Uterine smooth muscle cell (primary cell): ENCODE results near the gene ACAA1. TPM values are rescaled to one million over a fixed set of nuclear protein-coding genes. Genes with fewer than 3 reads are reported as not detected.

ENCODE experiments used
- total RNA-seq: library from RNA; depleted of rRNA; stranded (reverse); fragments of >200 nt; gene quantifications from 2 replicates; pipeline ENCODE4 v1.2.3, GENCODE V29; 2014

Gene ACAA1, protein sequence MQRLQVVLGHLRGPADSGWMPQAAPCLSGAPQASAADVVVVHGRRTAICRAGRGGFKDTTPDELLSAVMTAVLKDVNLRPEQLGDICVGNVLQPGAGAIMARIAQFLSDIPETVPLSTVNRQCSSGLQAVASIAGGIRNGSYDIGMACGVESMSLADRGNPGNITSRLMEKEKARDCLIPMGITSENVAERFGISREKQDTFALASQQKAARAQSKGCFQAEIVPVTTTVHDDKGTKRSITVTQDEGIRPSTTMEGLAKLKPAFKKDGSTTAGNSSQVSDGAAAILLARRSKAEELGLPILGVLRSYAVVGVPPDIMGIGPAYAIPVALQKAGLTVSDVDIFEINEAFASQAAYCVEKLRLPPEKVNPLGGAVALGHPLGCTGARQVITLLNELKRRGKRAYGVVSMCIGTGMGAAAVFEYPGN
- 31.0 and 35.2 TPM in 2 replicates for total RNA-seq

DNA sequence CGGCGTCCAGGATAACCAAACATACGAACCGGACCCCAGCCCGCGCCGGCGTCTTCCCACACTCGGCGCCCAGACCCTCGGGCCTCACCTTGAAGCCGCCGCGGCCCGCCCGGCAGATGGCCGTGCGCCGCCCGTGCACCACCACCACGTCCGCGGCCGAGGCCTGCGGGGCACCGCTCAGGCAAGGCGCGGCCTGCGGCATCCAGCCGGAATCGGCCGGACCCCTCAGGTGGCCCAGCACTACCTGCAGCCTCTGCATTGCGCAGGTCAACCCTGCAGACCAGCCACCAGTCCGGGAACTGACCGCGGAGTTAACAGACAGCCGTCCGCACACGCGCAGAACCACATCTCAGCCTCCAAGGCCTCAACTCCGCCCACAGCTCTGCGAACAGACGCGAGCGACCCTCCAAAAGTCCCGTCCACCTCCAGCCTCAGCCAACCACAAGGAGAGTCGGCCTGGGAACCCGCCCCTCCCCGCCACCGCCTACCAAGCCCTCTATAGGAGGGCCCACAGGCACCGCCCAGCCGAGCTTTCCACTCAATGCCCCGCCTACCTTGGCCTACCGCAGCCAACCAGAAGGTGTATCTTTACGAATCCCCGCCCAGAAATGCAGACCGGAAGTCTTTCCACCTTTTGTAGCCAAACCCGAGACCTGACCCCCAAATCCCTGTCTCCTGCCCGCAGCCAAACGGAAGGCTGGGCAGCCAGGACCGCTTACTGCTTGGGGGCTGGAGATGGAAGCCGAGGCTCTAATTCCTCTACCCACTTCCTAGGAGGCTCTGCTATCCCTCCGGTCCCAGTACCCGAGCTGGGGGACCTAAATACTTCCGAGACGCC is at the start of gene ACAA1:
Gene ACAA1 (minus strand): TSS at position 351 of the 838 bp plus-strand sequence. CDS start 92 bp downstream, at position 259.

DNA sequence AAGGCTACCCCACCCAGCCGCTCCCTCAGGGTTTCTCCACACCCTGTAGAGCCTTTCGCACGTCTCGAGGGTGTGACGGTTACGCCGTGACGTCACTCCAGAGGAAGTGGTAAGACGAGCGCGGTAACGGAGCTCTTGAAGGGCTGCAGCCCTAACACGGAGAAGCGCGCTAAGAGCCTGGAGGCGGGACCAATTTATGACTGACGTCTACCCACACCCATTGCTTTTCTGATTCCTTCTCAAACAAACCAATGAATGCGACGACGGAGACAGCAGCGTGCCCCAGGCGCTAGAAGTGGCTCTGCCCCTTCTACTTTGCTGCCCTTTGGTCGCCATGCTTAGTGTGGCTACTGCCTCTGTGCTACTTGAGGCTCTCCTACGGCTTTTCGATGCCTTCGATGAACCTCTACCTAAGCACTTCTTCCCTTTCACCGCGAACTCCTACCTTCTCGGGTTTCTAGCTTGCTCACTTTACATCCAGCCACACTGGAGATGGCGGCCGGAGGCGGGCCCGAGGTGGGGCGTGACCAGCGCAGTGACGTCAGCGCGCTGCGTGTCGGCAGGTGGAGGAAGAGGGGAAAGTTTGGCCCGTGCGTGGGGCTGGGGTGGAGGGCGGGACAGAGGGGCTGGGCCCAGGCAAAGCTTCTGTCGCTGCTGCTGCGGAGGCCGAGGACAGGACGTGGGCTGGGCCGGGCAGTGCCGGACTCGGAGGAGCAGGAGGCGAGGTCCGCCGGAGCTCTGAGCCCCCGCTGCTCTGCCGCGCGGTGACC is 28.2 kb upstream of the ACAA1 start, which contains the start of gene OXSR1:
Gene OXSR1 (plus strand): TSS at position 586 of the 770 bp plus-strand sequence. CDS start 340 bp downstream, outside the sequence.

DNA sequence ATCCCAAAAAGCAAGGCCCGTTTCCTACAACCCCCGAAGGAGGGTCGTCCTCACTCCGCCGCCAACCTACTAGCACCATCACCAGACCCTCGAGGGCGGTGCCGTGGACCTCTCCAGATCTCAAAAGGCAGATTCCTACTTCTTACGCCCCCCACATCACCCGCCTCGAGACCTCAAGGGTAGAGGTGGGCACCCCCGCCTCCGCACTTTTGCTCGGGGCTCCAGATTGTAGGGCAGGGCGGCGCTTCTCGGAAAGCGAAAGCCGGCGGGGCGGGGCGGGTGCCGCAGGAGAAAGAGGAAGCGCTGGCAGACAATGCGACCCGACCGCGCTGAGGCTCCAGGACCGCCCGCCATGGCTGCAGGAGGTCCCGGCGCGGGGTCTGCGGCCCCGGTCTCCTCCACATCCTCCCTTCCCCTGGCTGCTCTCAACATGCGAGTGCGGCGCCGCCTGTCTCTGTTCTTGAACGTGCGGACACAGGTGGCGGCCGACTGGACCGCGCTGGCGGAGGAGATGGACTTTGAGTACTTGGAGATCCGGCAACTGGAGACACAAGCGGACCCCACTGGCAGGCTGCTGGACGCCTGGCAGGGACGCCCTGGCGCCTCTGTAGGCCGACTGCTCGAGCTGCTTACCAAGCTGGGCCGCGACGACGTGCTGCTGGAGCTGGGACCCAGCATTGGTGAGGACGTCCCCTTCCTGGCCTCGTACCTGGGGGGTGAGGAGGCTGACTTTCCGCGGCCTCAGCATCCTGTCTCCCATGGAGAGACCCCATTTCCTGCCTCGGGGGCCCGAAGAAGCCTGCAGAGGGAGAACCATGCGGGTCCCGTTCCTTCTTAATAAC is 1.6 kb upstream of the ACAA1 start, which contains the start of gene MYD88:
Gene MYD88 (plus strand): TSS at position 313 of the 842 bp plus-strand sequence. CDS start 40 bp downstream, at position 353.

Other genes with a start within 250 kb of the ACAA1 start
- 5.3 and 7.9 TPM in 2 replicates for gene VILL, start 146.3 kb downstream of the ACAA1 start, total RNA-seq
- gene PLCD1, start 107.5 kb downstream of the ACAA1 start, total RNA-seq: 11.8 and 26.6 TPM in 2 replicates
- gene DLEC1, start 97.9 kb downstream of the ACAA1 start, total RNA-seq: 0.11 and 0.12 TPM in 2 replicates
- gene MYD88, start 1.5 kb upstream of the ACAA1 start, total RNA-seq: 11.9 and 12.5 TPM in 2 replicates
- 39.4 and 50.9 TPM in 2 replicates for gene OXSR1, start 28.4 kb upstream of the ACAA1 start, total RNA-seq
- gene SLC22A13, start 128.7 kb upstream of the ACAA1 start, total RNA-seq: 0.22 and 0.25 TPM in 2 replicates
- gene SLC22A14, start 145.2 kb upstream of the ACAA1 start, total RNA-seq: under 0.01 TPM in 1 of 2 replicates, not detected in the other
- 5.4 and 6.1 TPM in 2 replicates for gene XYLB, start 209.7 kb upstream of the ACAA1 start, total RNA-seq